ENCODE results near the gene BNC1.
"Not testable (repeated sequence)": the region's sequence is repeated elsewhere in the genome, so short reads cannot be mapped to it uniquely, and the experiment has no call there.

Gene BNC1

GRCh38 chr15:83295417-83295816 lies 11.0 kb upstream of the BNC1 start:
- DNase-seq, result no peak

- no peak for DNase-seq
Measured at GRCh38 chr15:83293201-83293600, 8.7 kb upstream of the BNC1 start.

- DNase-seq, result no peak
Measured at GRCh38 chr15:83292317-83292716, 7.9 kb upstream of the BNC1 start.

GRCh38 chr15:83290236-83290635 lies 5.8 kb upstream of the BNC1 start:
- no peak for DNase-seq

GRCh38 chr15:83289160-83289559 lies 4.7 kb upstream of the BNC1 start:
- no peak for DNase-seq

- DNase-seq, result no peak
Measured at GRCh38 chr15:83288381-83288801, 3.9 kb upstream of the BNC1 start.

- no peak for DNase-seq
Measured at GRCh38 chr15:83287541-83288027, 3.1 kb upstream of the BNC1 start.

- DNase-seq, result no peak
Measured at GRCh38 chr15:83285979-83286553, 1.6 kb upstream of the BNC1 start.

- DNase-seq, result no peak
Measured at GRCh38 chr15:83285284-83285978, 967 bp upstream of the BNC1 start.

- no peak for DNase-seq
Measured at GRCh38 chr15:83283813-83284558, 478 bp downstream of the BNC1 start.

- DNase-seq, result no peak
Measured at GRCh38 chr15:83283138-83283812, 1.2 kb downstream of the BNC1 start.

- DNase-seq, result no peak
Measured at GRCh38 chr15:83282776-83283137, 1.7 kb downstream of the BNC1 start.

GRCh38 chr15:83282141-83282540 lies 2.3 kb downstream of the BNC1 start:
- DNase-seq, result no peak

- DNase-seq, result no peak
Measured at GRCh38 chr15:83278191-83278590, 6.3 kb downstream of the BNC1 start.

- no peak for DNase-seq
Measured at GRCh38 chr15:83276661-83277060, 7.8 kb downstream of the BNC1 start.

- DNase-seq, result no peak
Measured at GRCh38 chr15:83275412-83275811, 9.1 kb downstream of the BNC1 start.

GRCh38 chr15:83270176-83270575 lies 14.3 kb downstream of the BNC1 start:
- DNase-seq, result no peak

- DNase-seq, result no peak
Measured at GRCh38 chr15:83268147-83268546, 16.3 kb downstream of the BNC1 start.

GRCh38 chr15:83262594-83263315 lies 21.7 kb downstream of the BNC1 start:
- DNase-seq, result no peak

GRCh38 chr15:83262181-83262580 lies 22.3 kb downstream of the BNC1 start:
- not testable (repeated sequence) for DNase-seq

- DNase-seq, result no peak
Measured at GRCh38 chr15:83250781-83251180, 33.7 kb downstream of the BNC1 start.

- DNase-seq, result no peak
Measured at GRCh38 chr15:83249030-83249343, 35.5 kb downstream of the BNC1 start.

Measured in inflammatory macrophage treated with lipopolysaccharide for 1 hour (primary cell).